ENCODE results near the gene FOXD4. TPM values are rescaled to one million over a fixed set of nuclear protein-coding genes. Genes with fewer than 3 reads are reported as not detected.
"Not testable (repeated sequence)": the region's sequence is repeated elsewhere in the genome, so short reads cannot be mapped to it uniquely, and the experiment has no call there.

The FOXD4 gene
- total RNA-seq (2021; ENCODE audit: unreplicated experiment) (2.8 TPM), Bru-seq, nascent RNA (percentile 49 among the genes with signal in this experiment), BruChase-seq, experiment 1, labeled RNA remaining after a 6-hour chase (percentile 84 among the genes with signal in this experiment), BruChase-seq, experiment 2, labeled RNA remaining after a 2-hour chase (percentile 74 among the genes with signal in this experiment)
- polyA plus RNA-seq (2012): 0.82 and 0.99 TPM in 2 replicates
- long read RNA-seq: 0 reads

DNA sequence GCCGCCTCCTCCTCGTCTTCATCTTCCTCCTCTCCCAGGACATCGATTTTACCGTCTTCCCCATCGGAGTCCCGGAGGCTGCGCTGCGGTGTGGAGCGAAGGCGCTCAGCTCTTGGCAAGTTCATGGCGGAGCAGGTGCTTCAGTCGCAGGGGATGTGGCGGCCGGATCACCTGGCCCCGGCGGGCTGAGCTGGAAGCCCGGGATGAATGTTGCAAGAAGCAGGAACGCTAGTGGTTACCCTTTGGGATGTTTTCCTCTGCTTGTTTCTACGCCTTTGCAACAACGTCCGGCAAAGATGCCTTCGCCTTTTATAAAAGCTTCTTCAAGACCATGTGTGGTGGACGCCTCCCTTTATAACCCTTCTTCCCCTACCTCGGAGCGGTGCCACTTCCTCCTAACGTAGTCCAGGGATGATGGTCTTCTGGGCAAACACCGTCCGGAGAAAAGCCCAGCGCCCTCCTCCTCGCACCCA, at the start of gene FOXD4:
Gene FOXD4 (minus strand): TSS at position 423 of the 473 bp plus-strand sequence. CDS start 298 bp downstream, at position 125.
- H3K9me2 ChIP-seq (ENCODE audit: insufficient read depth); H3K9ac ChIP-seq (ENCODE audit: low read length); H2AFZ ChIP-seq (ENCODE audit: low read depth, low read length, poor library complexity, severe bottlenecking); H3K27ac ChIP-seq (ENCODE audit: low read depth, low read length); H3K36me3 ChIP-seq (ENCODE audit: control insufficient read depth in 1 of 2, insufficient read depth in 2 of 2, low read length in 2 of 2); H3K9me3 ChIP-seq (ENCODE audit: control insufficient read depth in 1 of 2, insufficient read depth in 1 of 2, low read depth in 1 of 2, low read length in 2 of 2); H3K27me3 ChIP-seq (ENCODE audit: insufficient read depth, low read length); H3K4me2 ChIP-seq (ENCODE audit: low read length); H4K20me1 ChIP-seq (ENCODE audit: insufficient read depth); DNase-seq (ENCODE audit: low read depth, low spot score); H3K79me2 ChIP-seq (ENCODE audit: insufficient read depth, low read length); RAD21 ChIA-PET (ENCODE audit: low non-redundant PET in 1 of 2, low total read pairs in 2 of 2, uncharacterized antibody in 2 of 2, unreplicated experiment in 2 of 2); ATAC-seq; intact Hi-C loops (cut with micrococcal nuclease); POLR2A ChIA-PET; H3K4me3 ChIP-seq (replicated peaks in 1 of 2; ENCODE audit: low read depth in 1 of 2, low read length in 2 of 2); H3K4me1 ChIP-seq (ENCODE audit: control insufficient read depth in 1 of 2, insufficient read depth in 2 of 2, low read length in 2 of 2); BruUV-seq (replicated peaks); CTCF ChIA-PET: not testable (repeated sequence)

DNA sequence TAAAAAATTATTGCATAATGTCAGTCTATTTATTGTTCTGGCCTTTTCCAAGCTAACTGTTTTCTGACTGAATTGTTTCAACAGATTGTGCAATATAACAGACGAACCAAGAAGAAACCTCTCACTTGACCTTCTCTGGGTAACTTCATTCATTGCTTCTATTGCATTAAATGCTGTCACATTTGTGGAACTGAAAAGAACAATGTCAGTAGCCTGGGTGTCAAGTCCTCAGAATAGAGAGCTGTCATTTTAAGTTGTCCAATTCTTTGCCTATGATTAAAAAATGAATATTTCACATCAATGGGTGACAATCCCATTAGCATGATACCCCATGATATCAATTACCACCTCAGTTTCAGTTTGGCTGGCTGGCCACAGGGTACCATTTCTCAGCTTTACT, 41.7 kb upstream of the FOXD4 start:
- H4K20me1 ChIP-seq (ENCODE audit: insufficient read depth); H3K4me1 ChIP-seq (ENCODE audit: control insufficient read depth in 1 of 2, insufficient read depth in 2 of 2, low read length in 2 of 2); CTCF ChIA-PET; ATAC-seq; H3K36me3 ChIP-seq (ENCODE audit: control insufficient read depth in 1 of 2, insufficient read depth in 2 of 2, low read length in 2 of 2); DNase-seq (ENCODE audit: low read depth, low spot score); H3K79me2 ChIP-seq (ENCODE audit: insufficient read depth, low read length); H3K27me3 ChIP-seq (ENCODE audit: insufficient read depth, low read length); H3K9me3 ChIP-seq (ENCODE audit: control insufficient read depth in 1 of 2, insufficient read depth in 1 of 2, low read depth in 1 of 2, low read length in 2 of 2); H3K4me2 ChIP-seq (ENCODE audit: low read length); intact Hi-C loops (cut with micrococcal nuclease); H3K9me2 ChIP-seq (ENCODE audit: insufficient read depth); H3K9ac ChIP-seq (ENCODE audit: low read length); H3K27ac ChIP-seq (ENCODE audit: low read depth, low read length); H3K4me3 ChIP-seq (replicated peaks in 1 of 2; ENCODE audit: low read depth in 1 of 2, low read length in 2 of 2); POLR2A ChIA-PET; BruUV-seq (replicated peaks); H2AFZ ChIP-seq (ENCODE audit: low read depth, low read length, poor library complexity, severe bottlenecking); RAD21 ChIA-PET (ENCODE audit: low non-redundant PET in 1 of 2, low total read pairs in 2 of 2, uncharacterized antibody in 2 of 2, unreplicated experiment in 2 of 2): not testable (repeated sequence)

DNA sequence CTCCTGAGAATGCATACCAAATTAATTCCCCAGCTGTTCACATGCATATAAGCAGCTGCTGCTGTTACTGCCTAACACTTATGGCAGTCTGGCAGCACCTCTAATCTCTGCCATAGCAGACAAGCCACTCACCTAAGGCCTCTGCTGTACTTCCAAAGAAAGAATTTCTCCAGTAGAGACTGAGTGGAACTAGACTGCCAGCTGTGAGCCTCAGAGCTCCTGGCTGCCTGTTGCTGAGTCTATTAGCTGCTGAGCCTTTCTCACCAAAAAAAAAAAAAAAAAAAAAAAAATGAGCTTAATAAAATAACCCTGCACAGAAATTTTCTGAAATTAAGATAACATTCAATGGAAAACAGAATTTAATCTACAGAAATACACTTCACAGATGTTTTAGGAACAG, 33.0 kb upstream of the FOXD4 start:
- BruUV-seq (replicated peaks); POLR2A ChIA-PET; intact Hi-C loops (cut with micrococcal nuclease); H3K9ac ChIP-seq (ENCODE audit: low read length); H3K36me3 ChIP-seq (ENCODE audit: control insufficient read depth in 1 of 2, insufficient read depth in 2 of 2, low read length in 2 of 2); H3K27ac ChIP-seq (ENCODE audit: low read depth, low read length); H3K9me2 ChIP-seq (ENCODE audit: insufficient read depth); CTCF ChIA-PET; RAD21 ChIA-PET (ENCODE audit: low non-redundant PET in 1 of 2, low total read pairs in 2 of 2, uncharacterized antibody in 2 of 2, unreplicated experiment in 2 of 2); H2AFZ ChIP-seq (ENCODE audit: low read depth, low read length, poor library complexity, severe bottlenecking); H3K4me3 ChIP-seq (replicated peaks in 1 of 2; ENCODE audit: low read depth in 1 of 2, low read length in 2 of 2); DNase-seq (ENCODE audit: low read depth, low spot score); H3K4me2 ChIP-seq (ENCODE audit: low read length); ATAC-seq; H3K9me3 ChIP-seq (ENCODE audit: control insufficient read depth in 1 of 2, insufficient read depth in 1 of 2, low read depth in 1 of 2, low read length in 2 of 2); H4K20me1 ChIP-seq (ENCODE audit: insufficient read depth); H3K27me3 ChIP-seq (ENCODE audit: insufficient read depth, low read length); H3K79me2 ChIP-seq (ENCODE audit: insufficient read depth, low read length); H3K4me1 ChIP-seq (ENCODE audit: control insufficient read depth in 1 of 2, insufficient read depth in 2 of 2, low read length in 2 of 2): not testable (repeated sequence)

DNA sequence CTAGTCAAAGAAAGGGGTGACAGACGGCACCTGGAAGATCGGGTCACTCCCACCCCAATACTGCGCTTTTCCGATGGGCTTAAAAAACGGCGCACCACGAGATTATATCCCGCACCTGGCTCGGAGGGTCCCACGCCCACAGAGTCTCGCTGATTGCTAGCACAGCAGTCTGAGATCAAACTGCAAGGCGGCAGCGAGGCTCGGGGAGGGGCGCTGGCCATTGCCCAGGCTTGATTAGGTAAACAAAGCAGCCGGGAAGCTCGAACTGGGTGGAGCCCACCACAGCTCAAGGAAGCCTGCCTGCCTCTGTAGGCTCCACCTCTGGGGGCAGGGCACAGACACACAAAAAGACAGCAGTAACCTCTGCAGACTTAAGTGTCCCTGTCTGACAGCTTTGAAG, 21.7 kb upstream of the FOXD4 start:
- H3K9ac ChIP-seq (ENCODE audit: low read length); intact Hi-C loops (cut with micrococcal nuclease); H3K79me2 ChIP-seq (ENCODE audit: insufficient read depth, low read length); H3K9me3 ChIP-seq (ENCODE audit: control insufficient read depth in 1 of 2, insufficient read depth in 1 of 2, low read depth in 1 of 2, low read length in 2 of 2); CTCF ChIA-PET; H3K36me3 ChIP-seq (ENCODE audit: control insufficient read depth in 1 of 2, insufficient read depth in 2 of 2, low read length in 2 of 2); BruUV-seq (replicated peaks); H4K20me1 ChIP-seq (ENCODE audit: insufficient read depth); H2AFZ ChIP-seq (ENCODE audit: low read depth, low read length, poor library complexity, severe bottlenecking); H3K4me3 ChIP-seq (replicated peaks in 1 of 2; ENCODE audit: low read depth in 1 of 2, low read length in 2 of 2); H3K4me1 ChIP-seq (ENCODE audit: control insufficient read depth in 1 of 2, insufficient read depth in 2 of 2, low read length in 2 of 2); RAD21 ChIA-PET (ENCODE audit: low non-redundant PET in 1 of 2, low total read pairs in 2 of 2, uncharacterized antibody in 2 of 2, unreplicated experiment in 2 of 2); H3K27me3 ChIP-seq (ENCODE audit: insufficient read depth, low read length); ATAC-seq; H3K4me2 ChIP-seq (ENCODE audit: low read length); DNase-seq (ENCODE audit: low read depth, low spot score); H3K9me2 ChIP-seq (ENCODE audit: insufficient read depth); POLR2A ChIA-PET; H3K27ac ChIP-seq (ENCODE audit: low read depth, low read length): not testable (repeated sequence)

Data from HCT116 (cell line).